Natural killer cell (primary cell): ENCODE data around the gene NAA16. TPM values are rescaled to one million over a fixed set of nuclear protein-coding genes. Genes with fewer than 3 reads are reported as not detected.
"Not testable (repeated sequence)": the region's sequence is repeated elsewhere in the genome, so short reads cannot be mapped to it uniquely, and the experiment has no call there.

Experiments
- ATAC-seq, 3 donors: fragments of 150-1000 bp in 2 of 3; fragments of 200-7000 bp in 1 of 3; cut with Tn5 transposase; 1 replicate in 1 of 3; 2 replicates in 2 of 3; pipeline ENCODE4 v1.10.0; 2021; ENCODE audit warnings: mild to moderate bottlenecking in 2 of 3, moderate library complexity in 2 of 3
- DNase-seq, 2 donors: peaks; one replicate each; pipeline versions ENCODE4 v3.0.0 to v3.0.0-alpha.2; 2013 to 2021; ENCODE audit warnings: mixed read lengths in 1 of 2
- H3K27ac ChIP-seq: one replicate; pipeline ENCODE4 v1.5.1; 2013; ENCODE audit warnings: mild to moderate bottlenecking, low read length
- H3K27me3 ChIP-seq: one replicate; pipeline ENCODE4 v1.6.1; 2013; ENCODE audit warnings: low read length; ENCODE audit not compliant: control insufficient read depth, insufficient read depth
- H3K36me3 ChIP-seq: one replicate; pipeline ENCODE4 v1.6.1; 2013; ENCODE audit warnings: low read length; ENCODE audit not compliant: control insufficient read depth, insufficient read depth
- H3K4me1 ChIP-seq: one replicate; pipeline ENCODE4 v1.6.1; 2013; ENCODE audit warnings: low read length; ENCODE audit not compliant: control insufficient read depth, insufficient read depth
- H3K4me3 ChIP-seq: one replicate; pipeline ENCODE4 v1.5.1; 2013; ENCODE audit warnings: low read length
- H3K9me3 ChIP-seq: one replicate; pipeline ENCODE4 v1.6.1; 2013; ENCODE audit warnings: low read length; ENCODE audit not compliant: control insufficient read depth, insufficient read depth
- H3K27ac Mint-ChIP-seq, 2 donors: one replicate each; pipeline ENCODE4 v1.8.0; 2022; ENCODE audit warnings: mild to moderate bottlenecking in 2 of 2, mixed read lengths in 2 of 2, moderate library complexity in 1 of 2
- H3K27me3 Mint-ChIP-seq, 2 donors: one replicate each; pipeline ENCODE4 v1.8.0; 2022; ENCODE audit warnings: low read depth in 2 of 2, mixed read lengths in 2 of 2
- H3K36me3 Mint-ChIP-seq: one replicate; pipeline ENCODE4 v1.8.0; 2022; ENCODE audit warnings: mixed read lengths
- H3K4me1 Mint-ChIP-seq, 2 donors: one replicate each; pipeline ENCODE4 v1.8.0; 2022; ENCODE audit warnings: mixed read lengths in 2 of 2
- H3K4me3 Mint-ChIP-seq: one replicate; pipeline ENCODE4 v1.8.0; 2022; ENCODE audit warnings: mild to moderate bottlenecking, moderate library complexity, mixed read lengths
- H3K9me3 Mint-ChIP-seq, 2 donors: one replicate each; pipeline ENCODE4 v1.8.0; 2022; ENCODE audit warnings: mixed read lengths in 2 of 2
- CTCF ChIP-seq: fragments of 200-600 bp; IDR thresholded peaks from one replicate; pipeline ENCODE4 v1.8.0; 2022; ENCODE audit warnings: antibody characterized with exemption
- WGBS: methylation state at CpG from one replicate; pipeline ENCODE4 v1.1.7; 2013; ENCODE audit warnings: missing lambda C conversion rate; ENCODE audit not compliant: insufficient coverage; 5-methylcytosine and 5-hydroxymethylcytosine counted together
- intact Hi-C: fragments of 100-400 bp; cut with micrococcal nuclease; formaldehyde crosslinking; loops from one replicate; pipeline ENCODE4 v1.14.2; 2022
- total RNA-seq, 4 donors: library from RNA; stranded (reverse); fragments of 120-200 nt in 1 of 4; gene quantifications; one replicate each; pipeline versions ENCODE4 v1.2.3 to v1.2.4, GENCODE V29; 2013 to 2022

NAA16 gene
- total RNA-seq, 3 donors from 2014 or later (not counting 1 experiment from before 2014, with no cell fraction given), result 49.4 to 55.3 (median 53.1) TPM

GRCh38 chr13:41352935-41353840 lies 42.1 kb downstream of the NAA16 start:
- intact Hi-C loops, result loop anchor here (1.0 kb wide), 2 partner anchors 299 to 757 kb away; no protein-coding TSS in a partner anchor
- H3K36me3 ChIP-seq, result peaks cover 4% of the 10 kb centered on the region
- no peaks in the 10 kb centered on the region for H3K9me3 ChIP-seq
- H3K4me3 ChIP-seq, result no peak overlapping the region
- Mint-ChIP-seq H3K27ac (peak overlapping the region; percentile 35 to 83), H3K36me3 (no peaks in the 10 kb centered on the region), H3K4me1 (peaks cover 30 to 32% of the 10 kb centered on the region in 2 donors), H3K27me3 (no peaks in the 10 kb centered on the region), H3K9me3 (no peaks in the 10 kb centered on the region), H3K4me3 (peak overlapping the region; percentile 42)
- H3K27ac ChIP-seq, result no peak overlapping the region
- no peaks in the 10 kb centered on the region for H3K27me3 ChIP-seq
- peaks cover 12% of the 10 kb centered on the region for H3K4me1 ChIP-seq
- DNase-seq (peak; percentile 21 to 85), ATAC-seq (peak; percentile 75 to 80 (median 75))
- TF ChIP-seq CTCF, result peak; percentile 90
- 53% methylated on average over 14 of the region's 14 CpGs for WGBS

GRCh38 chr13:41354416-41354815 lies 43.3 kb downstream of the NAA16 start:
- no peak for TF ChIP-seq CTCF
- no peaks in the 10 kb centered on the region for H3K27me3 Mint-ChIP-seq
- Histone ChIP-seq H3K27me3 (no peaks in the 10 kb centered on the region), H3K4me3 (no peak overlapping the region), H3K4me1 (peaks cover 12% of the 10 kb centered on the region), H3K36me3 (peaks cover 12% of the 10 kb centered on the region), H3K9me3 (no peaks in the 10 kb centered on the region), H3K27ac (no peak overlapping the region)
- H3K36me3 Mint-ChIP-seq, result peaks cover 3% of the 10 kb centered on the region
- H3K9me3 Mint-ChIP-seq, result no peaks in the 10 kb centered on the region
- ATAC-seq (no peak), DNase-seq (no peak)
- H3K4me3 Mint-ChIP-seq, result no peak overlapping the region
- H3K4me1 Mint-ChIP-seq, result peaks cover 28 to 30% of the 10 kb centered on the region in 2 donors
- peak overlapping the region; percentile 35 to 55 for H3K27ac Mint-ChIP-seq
- WGBS, result 100% methylated on average over 3 of the region's 5 CpGs
- intact Hi-C loops, result no loop called here

GRCh38 chr13:41356385-41356648 lies 45.2 kb downstream of the NAA16 start:
- H3K36me3 ChIP-seq, result peaks cover 25% of the 10 kb centered on the region
- H3K4me1 ChIP-seq, result peaks cover 12% of the 10 kb centered on the region
- peak in 1 of 3 donors; percentile 21 for ATAC-seq
- H3K27me3 Mint-ChIP-seq, H3K9me3 ChIP-seq, H3K27me3 ChIP-seq, intact Hi-C loops, H3K4me3 ChIP-seq, H3K9me3 Mint-ChIP-seq, H3K27ac ChIP-seq, H3K4me3 Mint-ChIP-seq, DNase-seq: not testable (repeated sequence)
- Mint-ChIP-seq H3K27ac (peak overlapping the region; percentile 83 to 85), H3K4me1 (peaks cover 29 to 30% of the 10 kb centered on the region in 2 donors), H3K36me3 (peaks cover 19% of the 10 kb centered on the region)
- 78% methylated on average over 2 of the region's 5 CpGs for WGBS

- H3K9me3 ChIP-seq, result no peaks in the 10 kb centered on the region
- Mint-ChIP-seq H3K36me3 (peaks cover 22% of the 10 kb centered on the region), H3K4me1 (peaks cover 30 to 34% of the 10 kb centered on the region in 2 donors), H3K27ac (peak overlapping the region; percentile 82 to 85), H3K4me3 (peak overlapping the region; percentile 61), H3K9me3 (no peaks in the 10 kb centered on the region), H3K27me3 (no peaks in the 10 kb centered on the region)
- H3K4me3 ChIP-seq, result no peak overlapping the region
- H3K4me1 ChIP-seq, result peaks cover 12% of the 10 kb centered on the region
- peak; percentile 44 to 71 (median 66) for ATAC-seq
- peaks cover 29% of the 10 kb centered on the region for H3K36me3 ChIP-seq
- peak overlapping the region; percentile 42 for H3K27ac ChIP-seq
- TF ChIP-seq CTCF, result no peak
- intact Hi-C loops, result no loop called here
- H3K27me3 ChIP-seq, result no peaks in the 10 kb centered on the region
- peak in 1 of 2 donors; percentile 73 for DNase-seq
- WGBS, result 31% methylated on average over 6 of the region's 6 CpGs
These were observed 45.7 kb downstream of the NAA16 start for GRCh38 chr13:41356786-41357185.
